ENCODE results near the gene COA8.

The COA8 gene

DNA sequence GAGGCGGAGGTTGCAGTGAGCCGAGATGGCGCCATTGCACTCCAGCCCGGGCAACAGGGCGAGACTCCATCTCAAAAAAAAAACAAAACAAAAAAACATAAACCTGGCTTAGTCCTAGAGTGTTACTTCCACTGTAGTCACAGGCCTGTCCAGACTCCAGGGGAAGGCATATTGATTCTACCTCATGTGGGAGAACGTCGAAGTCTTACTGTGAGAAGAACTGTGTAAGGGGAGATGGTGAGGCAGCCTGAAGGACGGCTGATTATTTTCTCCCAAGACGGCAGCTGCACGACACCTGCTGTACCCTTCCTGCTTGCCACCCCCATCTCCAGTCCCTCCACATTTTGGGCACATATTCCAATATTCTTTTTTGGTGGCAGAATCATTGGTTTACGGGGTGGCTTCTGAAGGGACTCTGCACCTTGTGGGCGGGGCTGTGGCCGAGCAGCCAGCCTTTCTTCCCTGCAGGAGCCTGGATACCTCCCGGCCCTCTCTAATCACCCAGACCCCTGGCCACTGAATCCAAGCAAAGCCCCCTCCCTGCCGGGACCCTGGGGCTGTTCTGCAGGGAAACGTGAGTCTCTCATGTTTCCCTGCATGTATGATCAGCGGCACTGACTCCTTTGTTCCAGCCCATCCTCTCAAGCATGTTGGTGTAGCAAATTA lies 54.0 kb downstream of the COA8 start:
- H2BK120ac ChIP-seq (ENCODE audit: low read depth, low read length): no peak overlapping the region
- H3K56ac ChIP-seq (ENCODE audit: low read length): no peak overlapping the region
- H2BK15ac ChIP-seq (replicated peaks; ENCODE audit: low read depth): no peak overlapping the region
- no peak overlapping the region for H3K9ac ChIP-seq (ENCODE audit: low read length)
- no peak overlapping the region for H2BK5ac ChIP-seq (ENCODE audit: low read length)
- H3K36me3 ChIP-seq (ENCODE audit: control insufficient read depth, insufficient read depth, low read length): no peaks in the 10 kb centered on the region
- H3K4me1 ChIP-seq (ENCODE audit: control insufficient read depth, low read depth, low read length): no peaks in the 10 kb centered on the region
- no peak overlapping the region for H3K18ac ChIP-seq (ENCODE audit: low read length)
- no peak overlapping the region for H3K23ac ChIP-seq (ENCODE audit: low read length)
- H3K79me1 ChIP-seq (ENCODE audit: low read length): no peaks in the 10 kb centered on the region
- H3K27me3 ChIP-seq (ENCODE audit: insufficient read depth, low read length, poor library complexity): no peaks in the 10 kb centered on the region
- no peak overlapping the region for H3K4me3 ChIP-seq (ENCODE audit: low read length)
- no peak overlapping the region for H3K27ac ChIP-seq (ENCODE audit: low read depth, low read length)
- H3K4ac ChIP-seq (ENCODE audit: low read depth, low read length): no peak overlapping the region
- H3K79me2 ChIP-seq (ENCODE audit: control insufficient read depth, insufficient read depth, low read length): no peaks in the 10 kb centered on the region
- H4K8ac ChIP-seq (ENCODE audit: low read depth, low read length): no peak overlapping the region
- no peak overlapping the region for H2AK5ac ChIP-seq (ENCODE audit: low read length)
- DNase-seq: no peak
- H4K5ac ChIP-seq (ENCODE audit: low read length): no peak overlapping the region
- no peak overlapping the region for H3K4me2 ChIP-seq (ENCODE audit: low read length)
- WGBS (ENCODE audit: extremely low coverage, insufficient coverage, low lambda C conversion rate): no CpG with 5 or more reads among the region's 17 CpGs

DNA sequence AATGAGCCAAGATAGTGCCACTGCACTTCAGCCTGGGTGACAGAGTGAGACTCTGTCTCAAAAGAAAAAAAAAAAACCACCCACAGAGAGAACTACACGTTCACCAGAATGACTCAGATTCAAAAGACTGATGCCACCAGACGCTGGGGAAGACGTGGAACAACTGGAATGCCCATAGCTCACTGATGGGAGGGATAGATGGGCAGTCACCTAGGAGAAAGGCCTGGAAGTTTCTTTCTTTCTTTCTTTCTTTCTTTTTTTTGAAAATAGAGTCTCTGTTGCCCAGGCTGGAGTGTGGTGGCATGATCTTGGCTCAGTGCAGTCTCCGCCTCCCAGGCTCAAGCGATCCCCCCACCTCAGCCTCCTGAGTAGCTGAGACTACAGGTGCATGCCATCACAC lies 56.3 kb downstream of the COA8 start:
- DNase-seq: no peak
- Histone ChIP-seq H3K4me2 (ENCODE audit: low read length) (no peak overlapping the region), H2AK5ac (ENCODE audit: low read length) (no peak overlapping the region), H3K4me3 (ENCODE audit: low read length) (no peak overlapping the region), H3K27ac (ENCODE audit: low read depth, low read length) (no peak overlapping the region), H3K4me1 (ENCODE audit: control insufficient read depth, low read depth, low read length) (no peaks in the 10 kb centered on the region), H3K4ac (ENCODE audit: low read depth, low read length) (no peak overlapping the region), H3K23ac (ENCODE audit: low read length) (no peak overlapping the region), H4K8ac (ENCODE audit: low read depth, low read length) (no peak overlapping the region), H3K36me3 (ENCODE audit: control insufficient read depth, insufficient read depth, low read length) (no peaks in the 10 kb centered on the region), H2BK5ac (ENCODE audit: low read length) (no peak overlapping the region), H3K79me1 (ENCODE audit: low read length) (no peaks in the 10 kb centered on the region), H2BK15ac (replicated peaks; ENCODE audit: low read depth) (no peak overlapping the region), H3K18ac (ENCODE audit: low read length) (no peak overlapping the region), H3K79me2 (ENCODE audit: control insufficient read depth, insufficient read depth, low read length) (no peaks in the 10 kb centered on the region), H3K9ac (ENCODE audit: low read length) (no peak overlapping the region), H3K27me3 (ENCODE audit: insufficient read depth, low read length, poor library complexity) (no peaks in the 10 kb centered on the region), H3K56ac (ENCODE audit: low read length) (no peak overlapping the region), H2BK120ac (ENCODE audit: low read depth, low read length) (no peak overlapping the region), H4K5ac (ENCODE audit: low read length) (no peak overlapping the region)
- WGBS (ENCODE audit: extremely low coverage, insufficient coverage, low lambda C conversion rate): no CpG with 5 or more reads among the region's 5 CpGs

DNA sequence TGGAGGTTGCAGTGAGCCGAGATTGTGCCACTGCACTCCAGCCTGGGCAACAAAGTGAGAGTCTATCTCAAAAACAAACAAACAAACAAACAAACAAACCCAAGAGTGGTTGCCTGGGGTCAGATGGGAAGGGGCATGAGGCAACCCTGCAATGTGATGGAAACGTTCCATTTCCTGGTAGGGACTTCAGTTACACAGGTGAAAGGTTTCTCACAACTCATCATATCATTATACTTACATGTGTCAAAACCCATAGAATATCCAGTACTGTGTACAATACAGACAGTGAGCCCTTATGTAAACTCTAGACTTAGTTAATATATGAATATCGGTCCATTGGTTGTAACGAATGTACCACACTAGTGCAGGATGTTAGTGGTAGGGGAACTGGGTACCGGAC lies 59.1 kb downstream of the COA8 start:
- Histone ChIP-seq H3K4ac (ENCODE audit: low read depth, low read length) (no peak overlapping the region), H3K4me2 (ENCODE audit: low read length) (no peak overlapping the region)

DNA sequence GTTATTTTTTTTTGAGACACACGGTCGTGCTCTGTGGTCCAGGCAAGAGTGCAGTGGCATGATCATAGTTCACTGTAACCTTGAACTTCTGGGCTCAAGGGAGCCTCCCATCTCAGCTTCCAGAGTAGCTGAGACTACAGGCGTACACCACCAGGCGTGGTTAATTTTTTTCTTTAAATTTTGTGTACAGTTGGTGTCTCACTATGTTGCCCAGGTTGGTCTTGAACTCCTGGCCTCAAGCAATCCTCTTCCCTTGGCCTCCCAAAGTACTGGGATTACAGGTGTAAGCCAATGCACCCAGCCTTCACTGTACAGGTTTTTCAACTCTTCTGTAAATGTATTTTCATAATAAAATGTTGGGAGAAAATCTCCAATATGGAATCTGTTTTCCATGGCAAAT lies 60.5 kb downstream of the COA8 start:
- Histone ChIP-seq H3K27me3 (ENCODE audit: insufficient read depth, low read length, poor library complexity) (no peaks in the 10 kb centered on the region), H3K4me3 (ENCODE audit: low read length) (no peak overlapping the region), H4K5ac (ENCODE audit: low read length) (no peak overlapping the region), H3K23ac (ENCODE audit: low read length) (no peak overlapping the region), H3K79me2 (ENCODE audit: control insufficient read depth, insufficient read depth, low read length) (no peaks in the 10 kb centered on the region), H2BK15ac (replicated peaks; ENCODE audit: low read depth) (no peak overlapping the region), H3K56ac (ENCODE audit: low read length) (no peak overlapping the region), H3K18ac (ENCODE audit: low read length) (no peak overlapping the region), H2BK120ac (ENCODE audit: low read depth, low read length) (no peak overlapping the region), H4K8ac (ENCODE audit: low read depth, low read length) (no peak overlapping the region), H3K4me2 (ENCODE audit: low read length) (no peak overlapping the region), H3K36me3 (ENCODE audit: control insufficient read depth, insufficient read depth, low read length) (no peaks in the 10 kb centered on the region), H3K4me1 (ENCODE audit: control insufficient read depth, low read depth, low read length) (no peaks in the 10 kb centered on the region), H3K9ac (ENCODE audit: low read length) (no peak overlapping the region), H3K4ac (ENCODE audit: low read depth, low read length) (no peak overlapping the region), H2BK5ac (ENCODE audit: low read length) (no peak overlapping the region), H3K79me1 (ENCODE audit: low read length) (no peaks in the 10 kb centered on the region), H3K27ac (ENCODE audit: low read depth, low read length) (no peak overlapping the region), H2AK5ac (ENCODE audit: low read length) (no peak overlapping the region)
- DNase-seq: no peak
- no CpG with 5 or more reads among the region's 4 CpGs for whole genome bisulfite sequencing (ENCODE audit: extremely low coverage, insufficient coverage, low lambda C conversion rate)

More for the DNA sequence above, 59.1 kb downstream of the COA8 start:
- no peak for DNase-seq
- Histone ChIP-seq H3K27me3 (ENCODE audit: insufficient read depth, low read length, poor library complexity) (no peaks in the 10 kb centered on the region), H2BK120ac (ENCODE audit: low read depth, low read length) (no peak overlapping the region), H4K8ac (ENCODE audit: low read depth, low read length) (no peak overlapping the region), H3K79me2 (ENCODE audit: control insufficient read depth, insufficient read depth, low read length) (no peaks in the 10 kb centered on the region), H3K4me1 (ENCODE audit: control insufficient read depth, low read depth, low read length) (no peaks in the 10 kb centered on the region), H3K36me3 (ENCODE audit: control insufficient read depth, insufficient read depth, low read length) (no peaks in the 10 kb centered on the region), H3K27ac (ENCODE audit: low read depth, low read length) (no peak overlapping the region), H3K18ac (ENCODE audit: low read length) (no peak overlapping the region), H2BK5ac (ENCODE audit: low read length) (no peak overlapping the region), H2AK5ac (ENCODE audit: low read length) (no peak overlapping the region), H3K56ac (ENCODE audit: low read length) (no peak overlapping the region), H2BK15ac (replicated peaks; ENCODE audit: low read depth) (no peak overlapping the region), H3K9ac (ENCODE audit: low read length) (no peak overlapping the region), H4K5ac (ENCODE audit: low read length) (no peak overlapping the region), H3K79me1 (ENCODE audit: low read length) (no peaks in the 10 kb centered on the region), H3K4me3 (ENCODE audit: low read length) (no peak overlapping the region), H3K23ac (ENCODE audit: low read length) (no peak overlapping the region)
- WGBS (ENCODE audit: extremely low coverage, insufficient coverage, low lambda C conversion rate): no CpG with 5 or more reads among the region's 5 CpGs

DNA sequence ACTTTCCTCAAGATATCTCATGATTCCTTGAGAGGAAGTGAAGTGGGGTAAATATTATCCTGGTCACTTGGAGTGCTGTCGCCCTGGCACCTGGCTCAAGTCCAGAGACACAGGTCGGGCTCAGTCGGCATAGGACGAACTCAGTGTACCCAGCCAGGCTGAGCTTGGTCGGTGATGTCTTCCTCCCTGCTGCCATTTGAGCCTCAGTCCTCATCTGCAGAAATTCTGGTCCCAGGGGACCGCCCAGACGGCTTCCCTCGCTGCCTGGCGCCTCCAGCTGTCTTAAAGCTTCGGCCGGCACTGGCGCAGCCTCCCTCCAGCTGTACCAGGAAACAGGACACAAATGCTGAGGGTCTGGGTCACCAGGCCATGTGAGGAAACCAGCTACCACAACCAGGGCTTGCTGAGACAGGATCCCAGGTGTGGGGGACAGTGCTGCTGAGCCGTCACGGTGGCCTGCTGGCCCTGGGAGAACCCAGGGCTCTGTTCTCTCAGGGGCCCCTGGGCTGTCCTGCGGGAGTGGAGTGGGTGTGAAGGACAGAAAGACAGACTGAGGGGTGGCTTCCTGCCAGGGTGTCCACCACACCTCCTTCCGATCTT lies 61.2 kb downstream of the COA8 start:
- WGBS (ENCODE audit: extremely low coverage, insufficient coverage, low lambda C conversion rate): no CpG with 5 or more reads among the region's 16 CpGs
- no peak overlapping the region for H2BK15ac ChIP-seq (replicated peaks; ENCODE audit: low read depth)

DNA sequence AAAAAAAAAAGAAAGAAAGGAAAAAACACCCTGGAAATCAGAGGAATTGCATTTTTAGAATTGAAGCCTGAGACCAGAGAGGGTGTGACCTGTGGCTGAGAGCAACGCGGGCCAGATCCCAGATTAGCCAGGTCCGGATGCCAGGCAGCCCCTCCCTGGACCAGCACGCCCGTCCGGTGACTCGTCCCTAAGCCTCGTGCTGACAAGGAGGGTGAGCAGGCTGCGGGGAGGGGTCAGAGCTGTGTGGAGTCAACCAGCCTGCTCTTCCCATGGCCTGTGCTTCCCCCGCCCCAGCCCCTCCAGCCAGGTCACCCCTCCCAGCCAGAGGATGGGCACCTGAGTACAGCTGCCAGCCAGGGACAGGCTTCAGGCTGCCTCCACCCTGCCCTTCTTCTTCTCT lies 62.1 kb downstream of the COA8 start:
- Histone ChIP-seq H3K27ac (ENCODE audit: low read depth, low read length) (no peak overlapping the region), H2BK15ac (replicated peaks; ENCODE audit: low read depth) (no peak overlapping the region), H4K5ac (ENCODE audit: low read length) (no peak overlapping the region), H3K36me3 (ENCODE audit: control insufficient read depth, insufficient read depth, low read length) (no peaks in the 10 kb centered on the region), H3K27me3 (ENCODE audit: insufficient read depth, low read length, poor library complexity) (no peaks in the 10 kb centered on the region), H3K4me2 (ENCODE audit: low read length) (no peak overlapping the region), H2AK5ac (ENCODE audit: low read length) (no peak overlapping the region), H2BK120ac (ENCODE audit: low read depth, low read length) (no peak overlapping the region), H3K18ac (ENCODE audit: low read length) (no peak overlapping the region), H4K8ac (ENCODE audit: low read depth, low read length) (no peak overlapping the region), H3K56ac (ENCODE audit: low read length) (no peak overlapping the region), H3K79me1 (ENCODE audit: low read length) (no peaks in the 10 kb centered on the region), H3K23ac (ENCODE audit: low read length) (no peak overlapping the region), H3K4me1 (ENCODE audit: control insufficient read depth, low read depth, low read length) (no peaks in the 10 kb centered on the region), H3K9ac (ENCODE audit: low read length) (no peak overlapping the region), H3K4ac (ENCODE audit: low read depth, low read length) (no peak overlapping the region), H2BK5ac (ENCODE audit: low read length) (no peak overlapping the region), H3K79me2 (ENCODE audit: control insufficient read depth, insufficient read depth, low read length) (peaks cover 7% of the 10 kb centered on the region), H3K4me3 (ENCODE audit: low read length) (no peak overlapping the region)
- DNase-seq: peak; percentile 74
- WGBS (ENCODE audit: extremely low coverage, insufficient coverage, low lambda C conversion rate): no CpG with 5 or more reads among the region's 10 CpGs

More for the DNA sequence above, 61.2 kb downstream of the COA8 start:
- Histone ChIP-seq H2AK5ac (ENCODE audit: low read length) (no peak overlapping the region), H2BK5ac (ENCODE audit: low read length) (no peak overlapping the region), H3K79me2 (ENCODE audit: control insufficient read depth, insufficient read depth, low read length) (no peaks in the 10 kb centered on the region), H3K27me3 (ENCODE audit: insufficient read depth, low read length, poor library complexity) (no peaks in the 10 kb centered on the region), H3K4me1 (ENCODE audit: control insufficient read depth, low read depth, low read length) (no peaks in the 10 kb centered on the region), H3K27ac (ENCODE audit: low read depth, low read length) (no peak overlapping the region), H3K4ac (ENCODE audit: low read depth, low read length) (no peak overlapping the region), H3K4me2 (ENCODE audit: low read length) (no peak overlapping the region), H3K18ac (ENCODE audit: low read length) (no peak overlapping the region), H3K79me1 (ENCODE audit: low read length) (no peaks in the 10 kb centered on the region), H3K4me3 (ENCODE audit: low read length) (no peak overlapping the region), H4K8ac (ENCODE audit: low read depth, low read length) (no peak overlapping the region), H3K23ac (ENCODE audit: low read length) (no peak overlapping the region), H3K9ac (ENCODE audit: low read length) (no peak overlapping the region), H3K56ac (ENCODE audit: low read length) (no peak overlapping the region), H4K5ac (ENCODE audit: low read length) (no peak overlapping the region), H2BK120ac (ENCODE audit: low read depth, low read length) (no peak overlapping the region), H3K36me3 (ENCODE audit: control insufficient read depth, insufficient read depth, low read length) (no peaks in the 10 kb centered on the region)
- no peak for DNase-seq
